HG03575 (cell line): Measurements from ENCODE around the gene GLIPR1.
A peak's percentile ranks its signal among the peaks of the same experiment; 100 is the strongest.
"Not testable (repeated sequence)": the region's sequence is repeated elsewhere in the genome, so short reads cannot be mapped to it uniquely, and the experiment has no call there.

ENCODE experiments used
- ATAC-seq: cut with Tn5 transposase; IDR thresholded peaks from one replicate; pipeline ENCODE4 v1.9.1; 2021; ENCODE audit not compliant: unreplicated experiment, insufficient number of reproducible peaks, low FRiP score; ENCODE audit errors: extremely low read depth

GLIPR1 gene

GRCh38 chr12:75480469-75480949 lies at the start of gene GLIPR1:
Gene GLIPR1 (plus strand): TSS chr12:75480755. CDS start chr12:75480881, 126 bp downstream.
- peak; percentile 91 for ATAC-seq

- ATAC-seq = no peak
Measured at GRCh38 chr12:75432924-75433323, 47.6 kb upstream of the GLIPR1 start.

- ATAC-seq = no peak
Measured at GRCh38 chr12:75437564-75437963, 43.0 kb upstream of the GLIPR1 start.

- ATAC-seq = no peak
Measured at GRCh38 chr12:75438059-75438754, 42.3 kb upstream of the GLIPR1 start.

- no peak for ATAC-seq
Measured at GRCh38 chr12:75439048-75439447, 41.5 kb upstream of the GLIPR1 start.

GRCh38 chr12:75439930-75440329 lies 40.6 kb upstream of the GLIPR1 start:
- ATAC-seq = no peak

- ATAC-seq = not testable (repeated sequence)
Measured at GRCh38 chr12:75441687-75442449, 38.7 kb upstream of the GLIPR1 start.

GRCh38 chr12:75442454-75442853 lies 38.1 kb upstream of the GLIPR1 start:
- ATAC-seq = not testable (repeated sequence)

GRCh38 chr12:75443709-75444108 lies 36.8 kb upstream of the GLIPR1 start:
- ATAC-seq = no peak

- ATAC-seq = no peak
Measured at GRCh38 chr12:75444429-75445136, 36.0 kb upstream of the GLIPR1 start.

- not testable (repeated sequence) for ATAC-seq
Measured at GRCh38 chr12:75445137-75445507, 35.4 kb upstream of the GLIPR1 start.

GRCh38 chr12:75446857-75447256 lies 33.7 kb upstream of the GLIPR1 start:
- ATAC-seq = no peak

- ATAC-seq = no peak
Measured at GRCh38 chr12:75447691-75448393, 32.7 kb upstream of the GLIPR1 start.

- ATAC-seq = no peak
Measured at GRCh38 chr12:75452675-75453330, 27.8 kb upstream of the GLIPR1 start.

GRCh38 chr12:75455839-75456238 lies 24.7 kb upstream of the GLIPR1 start:
- no peak for ATAC-seq

GRCh38 chr12:75457191-75457590 lies 23.4 kb upstream of the GLIPR1 start:
- no peak for ATAC-seq

- not testable (repeated sequence) for ATAC-seq
Measured at GRCh38 chr12:75457866-75458265, 22.7 kb upstream of the GLIPR1 start.

GRCh38 chr12:75459755-75460154 lies 20.8 kb upstream of the GLIPR1 start:
- no peak for ATAC-seq

- no peak for ATAC-seq
Measured at GRCh38 chr12:75460204-75460603, 20.4 kb upstream of the GLIPR1 start.
